NCI-H446 treated with DMSO at 0.1 percent for 48 hours (cell line): Measurements from ENCODE around the gene YKT6.

Experiments
- DNase-seq: peaks from one replicate; lab custom pipeline; 2025; lab: John Stamatoyannopoulos, UW

The YKT6 gene

GRCh38 chr7:44219371-44220045 is 18.7 kb downstream of the YKT6 start:
- DNase-seq, result no peak

- DNase-seq, result no peak
These were observed 19.2 kb downstream of the YKT6 start for GRCh38 chr7:44220046-44220357.

DNA sequence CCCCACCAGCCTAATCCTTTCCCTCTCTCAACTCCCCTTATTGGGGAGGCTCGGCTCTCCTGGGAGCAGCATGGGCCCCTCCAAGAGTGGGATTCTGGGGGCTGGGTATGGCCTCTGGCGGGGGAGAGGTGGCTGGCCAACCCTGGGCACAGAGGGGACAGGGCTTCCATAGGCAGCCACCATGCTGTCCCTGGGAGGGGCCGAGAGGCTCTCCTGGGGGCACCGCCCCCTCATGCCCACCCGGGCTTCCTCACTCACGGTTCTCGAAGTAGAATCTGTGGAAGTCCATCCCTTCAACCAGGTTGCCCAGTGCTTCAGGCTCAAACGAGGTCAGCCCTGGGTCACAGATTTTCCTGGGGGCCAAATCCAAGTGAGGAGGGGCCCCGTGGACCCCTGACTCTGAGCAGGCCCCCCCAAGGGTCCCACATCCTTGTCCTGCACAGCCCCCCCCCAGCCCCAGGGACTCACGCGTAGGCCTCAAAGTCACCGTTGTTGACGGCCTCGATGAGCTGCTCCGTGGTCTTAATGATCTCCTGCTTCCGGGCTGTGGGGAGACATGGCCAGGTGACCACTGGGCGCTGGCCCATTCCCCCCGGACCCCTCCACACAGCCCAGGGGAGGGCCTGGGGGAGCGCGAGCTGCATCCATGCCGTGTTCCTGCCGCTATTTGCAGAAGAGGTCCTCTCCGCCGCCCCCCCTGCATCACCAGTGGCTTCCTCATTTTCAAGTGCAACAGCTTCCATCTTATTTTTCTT is 19.8 kb downstream of the YKT6 start:
- DNase-seq, result no peak

DNA sequence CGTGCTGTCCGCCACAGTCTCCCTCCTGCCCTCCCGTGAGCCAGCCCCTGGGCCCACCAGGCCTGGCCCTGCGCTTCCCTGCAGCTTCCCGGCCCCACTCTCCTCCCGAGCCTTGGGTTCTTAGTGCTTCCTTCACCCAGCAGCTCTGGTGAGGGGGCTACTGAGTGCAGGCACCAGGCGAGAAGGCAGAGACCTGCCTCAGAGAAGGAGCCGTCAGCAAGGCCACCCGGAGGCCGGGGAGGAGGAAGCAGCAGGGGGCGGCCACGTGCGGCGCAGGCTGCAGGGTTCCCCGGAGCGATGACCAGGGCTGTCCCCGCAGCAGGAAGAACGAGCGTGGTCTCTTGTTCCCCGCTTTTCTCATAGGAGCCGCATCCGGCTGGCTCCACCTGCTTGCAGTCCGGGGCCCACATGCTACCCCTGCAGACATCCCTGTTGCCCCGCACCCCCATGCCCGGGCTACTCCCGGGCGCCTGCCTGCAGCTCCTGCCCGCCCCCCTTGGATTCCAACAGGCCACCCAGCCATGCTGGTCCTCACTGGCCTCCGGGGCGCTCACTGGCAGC is 20.5 kb downstream of the YKT6 start:
- no peak for DNase-seq

DNA sequence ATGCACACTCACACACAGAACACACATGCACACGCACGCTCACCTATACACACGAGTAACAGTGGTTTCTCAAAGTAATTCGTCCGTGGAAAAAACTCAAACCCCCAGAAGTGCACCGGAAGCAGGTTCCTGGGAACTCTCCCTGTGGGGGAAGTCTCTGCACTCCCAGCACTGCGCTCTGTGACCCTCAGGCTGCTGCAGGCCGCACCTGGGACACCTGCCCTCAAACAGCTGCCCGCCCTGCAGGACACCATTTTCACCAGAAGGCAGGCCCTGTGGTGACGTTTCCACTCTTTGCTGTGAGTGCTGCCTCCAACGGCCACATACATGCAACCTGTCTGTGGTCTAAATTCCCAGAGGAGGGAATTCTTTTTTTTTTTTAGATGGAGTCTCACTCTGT is 21.3 kb downstream of the YKT6 start:
- DNase-seq, result no peak

DNA sequence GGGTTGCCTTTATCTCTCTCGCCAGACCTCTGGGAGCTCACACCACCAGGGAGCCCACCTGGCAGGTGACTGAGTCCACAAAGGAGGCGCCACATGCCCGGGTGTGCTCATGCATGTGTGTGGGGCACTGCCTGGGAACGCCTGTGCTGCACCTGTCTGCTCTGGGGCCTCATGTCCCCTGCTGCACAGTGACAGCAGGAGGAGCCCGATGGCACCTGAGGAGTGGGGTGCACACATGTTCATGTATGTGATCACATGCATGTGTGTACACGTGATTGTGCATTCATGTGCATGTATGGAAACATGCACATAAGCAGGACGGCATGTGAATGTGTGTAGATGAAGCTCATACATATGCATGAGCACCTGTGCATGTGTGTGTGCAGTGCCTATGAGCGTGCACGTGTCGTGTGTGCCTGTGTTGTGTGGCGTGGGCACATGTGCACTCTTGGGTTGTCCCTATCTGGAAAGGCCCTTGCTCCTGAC is 22.0 kb downstream of the YKT6 start:
- no peak for DNase-seq

GRCh38 chr7:44223362-44224079 is 22.7 kb downstream of the YKT6 start:
- no peak for DNase-seq

DNA sequence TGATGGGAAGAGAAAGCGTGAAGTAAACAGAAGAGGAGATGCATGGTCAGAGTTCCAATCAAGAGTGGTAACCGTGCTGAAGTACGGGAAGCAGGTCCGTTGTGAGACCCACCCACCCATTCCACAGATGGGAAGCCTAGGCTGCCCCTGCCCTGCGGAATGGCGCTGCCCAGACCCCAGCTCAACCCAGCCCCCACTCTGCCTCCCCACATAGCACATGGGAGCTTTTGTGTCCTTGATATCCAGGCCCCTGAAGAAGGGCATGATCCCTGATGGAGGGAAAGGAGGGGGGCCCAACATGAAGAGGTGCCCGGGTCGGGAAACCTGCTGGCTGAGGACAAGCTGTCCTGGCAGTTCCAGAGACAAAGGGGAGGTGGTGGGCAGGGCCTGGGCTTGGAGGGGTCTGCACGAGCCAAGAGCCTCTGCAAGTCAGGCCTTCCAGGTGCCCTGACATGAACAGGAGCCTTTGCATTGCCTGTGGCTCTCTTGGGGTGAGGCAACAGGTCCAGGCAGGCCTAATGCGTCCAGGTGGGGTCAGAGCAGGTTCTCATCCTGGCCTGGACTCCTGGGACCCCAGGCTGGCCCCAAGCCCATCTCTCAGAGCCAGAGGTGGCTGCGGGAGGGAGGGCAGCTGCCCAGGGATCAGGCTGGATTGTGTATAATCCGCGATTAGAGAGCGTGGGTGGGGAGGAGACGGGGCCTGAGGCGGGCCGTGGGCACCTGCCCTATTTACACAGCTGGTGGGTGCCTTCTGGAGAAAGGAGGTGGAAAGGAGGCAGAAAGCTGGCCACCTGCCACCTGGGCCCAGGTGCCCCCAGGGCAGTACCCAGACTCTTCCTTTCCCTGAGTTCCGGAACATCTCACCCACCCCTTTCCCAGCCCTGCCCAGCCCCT is 23.5 kb downstream of the YKT6 start:
- no peak for DNase-seq

GRCh38 chr7:44224974-44225565 is 24.3 kb downstream of the YKT6 start:
- no peak for DNase-seq

DNA sequence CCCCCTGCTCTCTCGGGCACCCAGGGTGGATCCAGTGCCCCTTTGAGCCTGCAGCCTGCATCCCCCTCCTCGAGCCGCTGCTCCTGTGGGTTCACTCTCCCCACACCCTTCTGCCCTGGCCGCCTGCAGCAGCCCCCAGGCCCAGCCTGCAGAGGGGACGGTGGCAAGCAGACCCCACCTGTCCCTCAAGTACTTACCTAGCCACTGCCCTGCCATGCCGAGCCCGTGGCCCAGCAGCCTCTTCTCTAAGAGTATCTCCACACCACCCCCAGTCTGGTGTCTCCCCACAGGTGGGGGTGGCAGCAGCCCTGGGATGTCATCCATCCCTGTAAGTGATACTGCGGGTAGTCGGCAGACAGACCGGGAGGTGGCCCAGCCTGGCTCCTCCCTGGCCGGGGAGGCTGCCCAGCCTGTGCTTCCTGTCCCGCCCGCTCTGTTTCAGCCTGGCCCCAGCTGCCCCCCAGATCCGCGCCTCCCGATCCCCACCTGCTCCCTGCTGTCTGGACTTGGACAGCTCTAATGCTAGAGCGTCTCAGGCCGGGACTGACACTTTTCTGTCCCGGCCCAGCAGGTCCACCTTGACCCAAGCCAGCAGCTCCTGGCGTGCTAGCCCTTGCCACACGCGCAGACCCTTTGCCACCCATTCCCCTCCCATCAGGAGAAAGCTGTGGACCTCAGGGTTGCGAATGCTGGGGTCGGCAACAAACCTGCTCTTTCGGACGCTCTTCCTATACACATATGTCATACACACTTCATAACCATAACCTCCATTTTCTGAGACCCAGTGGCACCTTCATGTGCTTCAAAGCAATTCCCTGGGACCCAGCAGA is 25.0 kb downstream of the YKT6 start:
- DNase-seq, result no peak

DNA sequence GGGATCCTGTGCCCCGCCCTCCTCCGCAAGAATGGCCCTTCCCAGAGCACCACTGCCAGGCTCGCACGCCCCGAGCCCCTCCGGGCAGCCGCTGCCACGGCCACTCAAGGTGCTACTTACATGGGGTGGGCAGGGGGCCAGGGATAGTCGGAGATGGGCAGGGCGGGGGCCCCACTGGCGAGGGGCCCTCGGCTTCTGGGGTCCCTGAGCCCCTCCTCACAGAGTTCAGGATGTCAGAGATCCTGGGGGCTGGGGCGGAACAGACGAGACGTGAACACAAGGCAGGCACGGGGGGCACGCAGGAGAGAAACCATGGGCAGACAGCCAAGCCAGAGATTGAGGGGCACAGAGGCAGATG is 25.6 kb downstream of the YKT6 start:
- DNase-seq, result no peak

DNA sequence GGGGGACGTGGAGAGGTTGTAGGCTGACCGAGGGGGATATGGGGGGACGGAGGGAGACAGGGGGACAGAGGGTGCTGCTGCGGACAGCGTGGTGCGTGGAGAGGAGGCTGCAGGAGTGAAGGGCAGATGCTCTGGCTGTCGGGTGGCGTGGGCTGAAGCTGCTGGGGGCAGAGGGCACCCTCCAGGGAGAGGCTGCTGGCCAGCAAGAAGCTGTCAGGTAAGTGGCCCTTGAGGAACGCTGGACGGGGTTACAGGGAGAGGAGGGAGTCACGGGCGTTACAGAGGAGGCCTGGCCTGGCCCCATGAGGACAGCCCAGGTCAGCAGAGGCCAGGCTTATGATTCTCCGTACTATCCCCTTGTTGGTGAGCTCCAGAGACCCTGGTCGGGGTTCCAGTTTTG is 27.1 kb downstream of the YKT6 start:
- DNase-seq, result no peak

- no peak for DNase-seq
These were observed 28.0 kb downstream of the YKT6 start for GRCh38 chr7:44228571-44229350.

DNA sequence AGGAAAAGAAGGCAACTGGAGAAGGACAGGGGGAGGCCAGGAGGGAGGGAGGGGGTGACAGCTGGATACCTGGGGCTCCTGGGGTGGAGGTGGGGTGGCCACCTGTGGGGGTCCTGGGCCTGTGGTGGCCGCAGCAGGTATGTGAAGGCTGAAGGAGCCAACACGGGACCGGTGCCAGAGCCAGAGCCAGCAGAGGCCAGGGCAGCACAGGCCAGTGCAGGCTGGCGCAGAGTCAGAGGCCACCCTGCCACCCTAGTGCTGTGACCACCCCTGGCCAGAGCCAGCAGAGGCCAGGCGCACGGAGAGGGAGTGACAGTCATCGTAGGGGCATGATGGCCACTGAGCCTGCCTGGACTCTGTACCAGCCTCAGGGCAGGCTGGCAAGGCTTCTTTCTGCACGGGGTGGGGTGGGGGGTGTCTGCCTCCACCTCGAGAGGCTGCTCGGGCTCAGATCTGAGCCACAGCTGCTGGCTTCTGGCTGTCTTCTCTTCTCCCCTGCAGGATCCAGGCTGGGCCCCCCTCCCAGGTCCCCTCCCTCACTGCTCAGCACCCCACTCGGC is 28.8 kb downstream of the YKT6 start:
- no peak for DNase-seq

DNA sequence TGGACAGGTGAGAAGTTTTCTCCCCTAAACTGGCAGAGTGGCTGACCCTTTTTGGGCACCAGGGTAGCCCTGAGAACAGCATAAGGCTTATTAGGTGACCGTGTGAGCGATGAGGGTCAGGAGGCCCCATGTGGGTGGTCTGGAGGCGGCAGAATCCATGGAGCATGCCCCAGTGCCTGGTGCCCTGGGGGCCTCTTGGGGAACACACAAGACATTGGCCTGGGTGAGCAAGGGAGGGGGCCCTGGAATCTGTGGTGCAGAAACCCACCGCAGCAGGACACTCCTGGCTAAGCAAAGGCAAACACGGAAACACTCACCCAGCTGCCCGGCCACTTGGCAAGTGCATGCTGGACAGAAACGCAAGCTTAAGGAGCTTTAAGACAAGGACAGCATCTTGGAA is 29.5 kb downstream of the YKT6 start:
- no peak for DNase-seq

- no peak for DNase-seq
These were observed 30.3 kb downstream of the YKT6 start for GRCh38 chr7:44231088-44231487.

DNA sequence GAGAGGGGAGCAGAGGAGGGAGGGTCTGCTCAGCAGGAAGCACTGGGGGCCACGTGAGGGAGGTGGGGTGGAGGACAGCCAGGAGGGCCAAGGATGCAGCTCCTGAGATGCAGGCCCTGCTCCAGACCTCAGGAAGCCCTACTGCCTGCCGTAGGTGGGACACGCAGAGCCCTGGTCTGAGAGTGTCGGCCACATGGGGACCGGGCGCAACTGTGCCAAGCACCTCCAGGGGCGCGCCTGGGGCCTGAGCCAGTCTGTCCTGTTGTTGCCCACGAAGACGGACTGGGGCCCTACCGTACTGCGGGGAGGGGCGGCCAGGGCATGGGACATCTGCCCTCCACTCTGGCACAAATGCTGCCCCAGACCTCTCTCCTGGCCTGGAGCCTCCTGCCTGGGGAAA is 31.6 kb downstream of the YKT6 start:
- DNase-seq, result no peak

DNA sequence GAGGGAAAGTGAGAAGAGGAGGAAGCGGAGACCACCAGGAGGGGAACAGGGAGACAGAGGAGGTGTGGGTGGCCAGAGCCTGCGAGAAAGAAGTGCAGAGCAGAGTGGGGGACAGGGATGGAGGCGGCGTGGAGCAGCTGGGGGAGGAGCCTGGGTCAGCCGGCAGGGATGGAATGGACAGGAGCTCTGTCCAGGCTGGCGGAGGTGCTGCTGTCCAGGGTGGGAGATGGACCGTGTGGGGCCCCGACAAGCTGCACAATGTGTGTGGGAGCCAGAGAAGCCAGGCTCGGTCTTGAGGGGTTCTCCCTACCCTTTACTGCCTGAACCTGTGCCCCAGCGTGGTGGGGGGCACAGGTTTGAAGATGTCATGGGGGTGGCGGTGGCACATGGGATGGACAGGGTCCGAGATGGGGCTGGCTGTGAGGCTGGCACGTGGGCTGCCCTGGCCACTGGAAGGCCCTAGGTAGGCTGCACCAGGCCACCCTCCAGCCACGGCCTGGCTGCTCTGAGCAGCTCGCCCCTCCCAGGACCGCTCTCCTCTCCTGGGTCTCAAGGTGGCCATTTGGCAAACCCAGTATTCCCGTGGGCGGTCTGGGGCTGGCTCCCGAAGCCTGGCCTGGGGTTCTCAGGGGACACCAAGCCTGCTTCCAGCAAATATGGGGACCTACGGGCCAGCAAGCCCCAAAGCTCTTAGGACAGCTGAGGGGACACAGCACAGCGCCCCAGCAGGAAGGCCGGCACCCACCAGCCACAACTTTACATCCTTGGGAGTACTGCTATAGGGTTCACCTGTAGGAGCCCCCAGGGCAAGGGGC is 32.3 kb downstream of the YKT6 start:
- no peak for DNase-seq

DNA sequence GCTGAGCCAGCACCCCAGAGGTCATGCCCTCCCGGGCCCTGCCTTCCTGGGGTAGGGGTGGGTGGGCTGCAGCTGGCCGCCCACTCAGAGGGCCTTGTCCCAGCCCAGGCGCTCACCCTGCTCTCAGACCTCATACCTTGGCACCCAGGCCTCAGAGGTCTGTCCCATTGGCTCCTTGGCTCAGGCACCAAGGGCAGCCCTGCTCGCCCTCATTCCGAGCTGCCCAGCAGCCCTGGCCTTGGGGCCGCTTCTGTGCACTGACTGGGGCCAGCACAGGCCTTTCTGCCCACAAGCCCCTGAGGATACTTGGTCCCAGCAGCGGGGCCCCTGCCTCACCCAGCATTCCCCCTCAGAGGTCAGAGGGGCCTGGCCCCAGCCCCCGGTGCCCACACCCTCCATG is 34.3 kb downstream of the YKT6 start:
- no peak for DNase-seq
